Gastroesophageal sphincter (tissue), 3 donors: ENCODE results near the gene MYORG.

ENCODE experiments used
- EP300 ChIP-seq: sonication (generic); formaldehyde crosslinking; IDR thresholded peaks from one replicate; pipeline ENCODE4 v1.6.1; 2017; ENCODE audit warnings: antibody characterized with exemption, mild to moderate bottlenecking
- POLR2A ChIP-seq, 2 donors: fragments of 450-650 bp; IDR thresholded peaks; one replicate each; pipeline ENCODE4 v1.6.1; 2017; ENCODE audit warnings: antibody characterized with exemption in 2 of 2, mild to moderate bottlenecking in 2 of 2, moderate library complexity in 1 of 2
- POLR2AphosphoS5 ChIP-seq: sonication (generic); formaldehyde crosslinking; IDR thresholded peaks from one replicate; pipeline ENCODE4 v1.6.1; 2017; ENCODE audit warnings: antibody characterized with exemption
- TF ChIP-seq, protein P1 (sequence below), 4 experiments: fragments of 200-600 bp in 2 of 4; fragments of 450-650 bp in 2 of 4; sonication (generic) in 1 of 4; IDR thresholded peaks; one replicate each; pipeline ENCODE4 v1.5.1; 2017 to 2019; ENCODE audit warnings: antibody characterized with exemption in 4 of 4, mild to moderate bottlenecking in 2 of 4, moderate library complexity in 2 of 4

DNA sequence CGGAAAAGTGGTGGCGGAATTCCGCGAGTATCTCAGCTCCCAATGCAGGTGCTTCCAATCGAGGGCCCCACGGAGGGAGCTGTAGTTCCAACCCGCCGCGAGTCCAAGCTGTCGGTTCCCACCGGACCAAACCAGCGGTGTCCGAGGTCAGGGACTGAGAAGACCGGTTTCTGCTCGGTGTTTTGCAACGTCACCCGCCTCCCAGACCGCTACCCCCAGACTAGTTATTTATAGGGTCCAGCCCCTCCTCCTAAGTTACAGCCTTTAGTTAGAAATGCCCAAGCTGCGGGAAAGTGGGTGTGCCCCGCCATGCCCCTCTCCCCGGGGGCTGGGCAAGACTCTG, 677 bp upstream of the MYORG start:
- TF ChIP-seq, protein P1, sequence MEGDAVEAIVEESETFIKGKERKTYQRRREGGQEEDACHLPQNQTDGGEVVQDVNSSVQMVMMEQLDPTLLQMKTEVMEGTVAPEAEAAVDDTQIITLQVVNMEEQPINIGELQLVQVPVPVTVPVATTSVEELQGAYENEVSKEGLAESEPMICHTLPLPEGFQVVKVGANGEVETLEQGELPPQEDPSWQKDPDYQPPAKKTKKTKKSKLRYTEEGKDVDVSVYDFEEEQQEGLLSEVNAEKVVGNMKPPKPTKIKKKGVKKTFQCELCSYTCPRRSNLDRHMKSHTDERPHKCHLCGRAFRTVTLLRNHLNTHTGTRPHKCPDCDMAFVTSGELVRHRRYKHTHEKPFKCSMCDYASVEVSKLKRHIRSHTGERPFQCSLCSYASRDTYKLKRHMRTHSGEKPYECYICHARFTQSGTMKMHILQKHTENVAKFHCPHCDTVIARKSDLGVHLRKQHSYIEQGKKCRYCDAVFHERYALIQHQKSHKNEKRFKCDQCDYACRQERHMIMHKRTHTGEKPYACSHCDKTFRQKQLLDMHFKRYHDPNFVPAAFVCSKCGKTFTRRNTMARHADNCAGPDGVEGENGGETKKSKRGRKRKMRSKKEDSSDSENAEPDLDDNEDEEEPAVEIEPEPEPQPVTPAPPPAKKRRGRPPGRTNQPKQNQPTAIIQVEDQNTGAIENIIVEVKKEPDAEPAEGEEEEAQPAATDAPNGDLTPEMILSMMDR (IDR thresholded peaks at IDR 0.05), result peak in 1 of 4 experiments; percentile 6
- TF ChIP-seq POLR2AphosphoS5, result no peak
- no peak for TF ChIP-seq POLR2A (IDR thresholded peaks at IDR 0.05)
- no peak for TF ChIP-seq EP300
